Hepatocyte (in vitro differentiated cells): Measurements from ENCODE around the gene GFER.

ENCODE experiments used
- EZH2 ChIP-seq: fragments of 200-600 bp; sonication (generic); IDR thresholded peaks from 2 replicates; pipeline ENCODE4 v1.6.1; 2016; ENCODE audit warnings: antibody characterized with exemption, mild to moderate bottlenecking, borderline replicate concordance
- EZH2phosphoT487 ChIP-seq: fragments of 200-600 bp; sonication (generic); IDR thresholded peaks from one replicate; pipeline ENCODE4 v1.6.1; 2018; ENCODE audit warnings: antibody characterized with exemption, mild to moderate bottlenecking, low read depth, moderate library complexity; ENCODE audit not compliant: unreplicated experiment, severe bottlenecking
- TF ChIP-seq, protein P1 (sequence below): fragments of 200-600 bp; sonication (generic); IDR thresholded peaks from 2 replicates; pipeline ENCODE4 v1.5.1; 2016; ENCODE audit warnings: antibody characterized with exemption, mild to moderate bottlenecking; ENCODE audit not compliant: poor library complexity

DNA sequence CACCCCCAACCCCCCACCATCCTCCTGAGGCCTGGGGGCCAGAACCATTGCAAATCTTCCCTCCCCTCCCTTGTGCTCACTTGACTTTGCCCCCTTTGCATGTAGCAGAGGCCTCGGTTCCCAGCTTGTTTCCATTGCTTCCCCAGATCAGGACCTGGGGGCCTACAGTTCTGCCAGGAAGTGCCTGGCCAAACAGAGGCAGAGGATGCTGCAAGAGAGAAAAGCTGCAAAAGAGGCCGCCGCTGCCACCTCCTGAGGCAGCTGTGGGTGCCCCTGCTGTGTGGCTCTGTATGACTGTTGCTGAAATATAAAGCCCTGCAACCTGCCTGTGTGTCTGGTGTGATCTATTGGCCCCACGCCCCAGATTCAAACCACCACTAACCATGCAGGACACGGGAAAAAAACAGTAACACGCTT lies 22.3 kb upstream of the GFER start:
- TF ChIP-seq, protein P1, sequence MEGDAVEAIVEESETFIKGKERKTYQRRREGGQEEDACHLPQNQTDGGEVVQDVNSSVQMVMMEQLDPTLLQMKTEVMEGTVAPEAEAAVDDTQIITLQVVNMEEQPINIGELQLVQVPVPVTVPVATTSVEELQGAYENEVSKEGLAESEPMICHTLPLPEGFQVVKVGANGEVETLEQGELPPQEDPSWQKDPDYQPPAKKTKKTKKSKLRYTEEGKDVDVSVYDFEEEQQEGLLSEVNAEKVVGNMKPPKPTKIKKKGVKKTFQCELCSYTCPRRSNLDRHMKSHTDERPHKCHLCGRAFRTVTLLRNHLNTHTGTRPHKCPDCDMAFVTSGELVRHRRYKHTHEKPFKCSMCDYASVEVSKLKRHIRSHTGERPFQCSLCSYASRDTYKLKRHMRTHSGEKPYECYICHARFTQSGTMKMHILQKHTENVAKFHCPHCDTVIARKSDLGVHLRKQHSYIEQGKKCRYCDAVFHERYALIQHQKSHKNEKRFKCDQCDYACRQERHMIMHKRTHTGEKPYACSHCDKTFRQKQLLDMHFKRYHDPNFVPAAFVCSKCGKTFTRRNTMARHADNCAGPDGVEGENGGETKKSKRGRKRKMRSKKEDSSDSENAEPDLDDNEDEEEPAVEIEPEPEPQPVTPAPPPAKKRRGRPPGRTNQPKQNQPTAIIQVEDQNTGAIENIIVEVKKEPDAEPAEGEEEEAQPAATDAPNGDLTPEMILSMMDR, result no peak
- TF ChIP-seq EZH2 (no peak), EZH2phosphoT487 (no peak)
